H9 (cell line): ENCODE results near the gene SLC7A14. TPM values are rescaled to one million over a fixed set of nuclear protein-coding genes. Genes with fewer than 3 reads are reported as not detected.
A peak's percentile ranks its signal among the peaks of the same experiment; 100 is the strongest.

ENCODE experiments used
- DNase-seq: peaks from one replicate; pipeline ENCODE4 v3.0.0-alpha.2; 2017
- H2AFZ ChIP-seq: one replicate; pipeline ENCODE4 v1.6.1; 2013; ENCODE audit warnings: mild to moderate bottlenecking, low read length, control low read depth, moderate library complexity
- H2AK5ac ChIP-seq: 2 replicates; pipeline ENCODE4 v1.6.1; 2013; ENCODE audit warnings: low read length, control low read depth, mixed read lengths; ENCODE audit not compliant: insufficient read length
- H2BK120ac ChIP-seq: one replicate; pipeline ENCODE4 v1.6.1; 2013; ENCODE audit warnings: low read depth, mild to moderate bottlenecking, low read length, control low read depth, inconsistent platforms; ENCODE audit not compliant: poor library complexity, severe bottlenecking
- H2BK12ac ChIP-seq: 2 replicates; pipeline ENCODE4 v1.6.1; 2013; ENCODE audit warnings: low read length, control low read depth, mixed read lengths, low read depth; ENCODE audit not compliant: insufficient read length
- H2BK15ac ChIP-seq: 2 replicates; pipeline ENCODE4 v1.6.1; 2013; ENCODE audit warnings: low read depth, low read length, control low read depth
- H2BK20ac ChIP-seq: one replicate; pipeline ENCODE4 v1.6.1; 2013; ENCODE audit warnings: low read depth, mild to moderate bottlenecking, low read length, control low read depth, inconsistent platforms; ENCODE audit not compliant: poor library complexity, severe bottlenecking
- H2BK5ac ChIP-seq: 2 replicates; pipeline ENCODE4 v1.6.1; 2013; ENCODE audit warnings: low read length, control low read depth, mixed read lengths; ENCODE audit not compliant: insufficient read length
- H3K14ac ChIP-seq: 2 replicates; pipeline ENCODE4 v1.6.1; 2013; ENCODE audit warnings: low read length, control low read depth; ENCODE audit not compliant: insufficient read depth
- H3K18ac ChIP-seq: 2 replicates; pipeline ENCODE4 v1.6.1; 2013; ENCODE audit warnings: low read depth, mild to moderate bottlenecking, mixed read lengths, low read length, control low read depth; ENCODE audit not compliant: insufficient read length
- H3K23ac ChIP-seq: 2 replicates; pipeline ENCODE4 v1.6.1; 2013; ENCODE audit warnings: low read length, control low read depth, mixed read lengths, low read depth; ENCODE audit not compliant: insufficient read length
- H3K23me2 ChIP-seq: 2 replicates; pipeline ENCODE4 v1.6.1; 2013; ENCODE audit warnings: low read depth, mild to moderate bottlenecking, mixed read lengths, low read length, control low read depth; ENCODE audit not compliant: insufficient read length, poor library complexity, severe bottlenecking
- H3K27ac ChIP-seq: 2 replicates; pipeline ENCODE4 v1.5.1; 2013; ENCODE audit warnings: low read length, control low read depth, mixed read lengths, low read depth; ENCODE audit not compliant: insufficient read length
- H3K27me3 ChIP-seq: 2 replicates; pipeline ENCODE4 v1.6.1; 2013; ENCODE audit warnings: low read length, control low read depth, inconsistent platforms; ENCODE audit not compliant: insufficient read depth
- H3K4ac ChIP-seq: 2 replicates; pipeline ENCODE4 v1.6.1; 2013; ENCODE audit warnings: low read depth, mild to moderate bottlenecking, control low read depth, inconsistent platforms, low read length, moderate library complexity
- H3K4me1 ChIP-seq: 2 replicates; pipeline ENCODE4 v1.6.1; 2013; ENCODE audit warnings: low read length, control low read depth, inconsistent platforms; ENCODE audit not compliant: insufficient read depth
- H3K4me2 ChIP-seq: 2 replicates; pipeline ENCODE4 v1.6.1; 2013; ENCODE audit warnings: low read length, control low read depth, mixed read lengths; ENCODE audit not compliant: insufficient read length, insufficient read depth
- H3K56ac ChIP-seq: 2 replicates; pipeline ENCODE4 v1.6.1; 2013; ENCODE audit warnings: low read depth, mild to moderate bottlenecking, mixed read lengths, low read length, control low read depth; ENCODE audit not compliant: insufficient read length
- H3K79me1 ChIP-seq: 2 replicates; pipeline ENCODE4 v1.6.1; 2013; ENCODE audit warnings: low read depth, mild to moderate bottlenecking, moderate library complexity, low read length, control low read depth, inconsistent platforms; ENCODE audit not compliant: insufficient read depth, poor library complexity, severe bottlenecking
- H3K79me2 ChIP-seq: 2 replicates; pipeline ENCODE4 v1.6.1; 2013; ENCODE audit warnings: low read length, control low read depth, inconsistent platforms; ENCODE audit not compliant: insufficient read depth
- H3K9ac ChIP-seq: 2 replicates; pipeline ENCODE4 v1.6.1; 2013; ENCODE audit warnings: low read length, control low read depth, mixed read lengths; ENCODE audit not compliant: insufficient read length; ENCODE audit errors: extremely low read depth
- H3K9me3 ChIP-seq: one replicate; pipeline ENCODE4 v1.6.1; 2013; ENCODE audit warnings: low read depth, low read length, inconsistent platforms; ENCODE audit not compliant: control insufficient read depth
- H3T11ph ChIP-seq: one replicate; pipeline ENCODE4 v1.6.1; 2013; ENCODE audit warnings: mild to moderate bottlenecking, low read length, control low read depth, inconsistent platforms
- H4K20me1 ChIP-seq: one replicate; pipeline ENCODE4 v1.6.1; 2013; ENCODE audit not compliant: control insufficient read depth, insufficient read length, insufficient read depth
- H4K5ac ChIP-seq: 2 replicates; pipeline ENCODE4 v1.6.1; 2013; ENCODE audit warnings: low read depth, mild to moderate bottlenecking, mixed read lengths, low read length, control low read depth; ENCODE audit not compliant: insufficient read length
- H4K8ac ChIP-seq: replicated peaks from 2 replicates; pipeline ENCODE4 v1.6.1; 2013; ENCODE audit warnings: low read length, control low read depth, mixed read lengths, low read depth; ENCODE audit not compliant: insufficient read length
- H4K91ac ChIP-seq: 2 replicates; pipeline ENCODE4 v1.6.1; 2013; ENCODE audit warnings: low read depth, mild to moderate bottlenecking, moderate library complexity, mixed read lengths, low read length, control low read depth; ENCODE audit not compliant: insufficient read length
- H3K27ac Mint-ChIP-seq, 3 experiments: 2 replicates in 2 of 3; 3 replicates in 1 of 3; pipeline ENCODE4 v1.8.0; 2020 to 2021; ENCODE audit warnings: mixed read lengths in 3 of 3, mild to moderate bottlenecking in 1 of 3, moderate library complexity in 1 of 3
- H3K27me3 Mint-ChIP-seq: 2 replicates; pipeline ENCODE4 v1.8.0; 2021; ENCODE audit warnings: low read depth, mild to moderate bottlenecking, moderate library complexity, mixed read lengths
- H3K36me3 Mint-ChIP-seq, 3 experiments: 2 replicates in 2 of 3; 3 replicates in 1 of 3; pipeline ENCODE4 v1.8.0; 2020 to 2021; ENCODE audit warnings: low read depth in 3 of 3, mixed read lengths in 3 of 3; ENCODE audit not compliant: insufficient read depth in 1 of 3
- H3K4me1 Mint-ChIP-seq, 2 experiments: 2 replicates each; pipeline ENCODE4 v1.8.0; 2020; ENCODE audit warnings: mixed read lengths in 2 of 2
- H3K4me3 Mint-ChIP-seq, 2 experiments: 2 replicates in 1 of 2; 3 replicates in 1 of 2; pipeline ENCODE4 v1.8.0; 2020 to 2021; ENCODE audit warnings: mild to moderate bottlenecking in 2 of 2, mixed read lengths in 2 of 2, moderate library complexity in 1 of 2
- H3K9me3 Mint-ChIP-seq, 2 experiments: 2 replicates in 1 of 2; 3 replicates in 1 of 2; pipeline ENCODE4 v1.8.0; 2020; ENCODE audit warnings: mild to moderate bottlenecking in 2 of 2, mixed read lengths in 2 of 2, moderate library complexity in 1 of 2
- CTCF ChIP-seq: fragments of 200-600 bp; sonication (generic); conservative IDR thresholded peaks from 3 replicates; pipeline ENCODE4 v1.8.0; 2021; ENCODE audit warnings: antibody characterized with exemption, mild to moderate bottlenecking
- WGBS: extraction: QIAGEN DNeasy Blood & Tissue Kit; methylation state at CpG from one replicate; pipeline ENCODE4 v1.1.7; 2013; ENCODE audit warnings: missing lambda C conversion rate, low lambda C conversion rate, mixed read lengths; ENCODE audit not compliant: insufficient read length; ENCODE audit errors: extremely low coverage; 5-methylcytosine and 5-hydroxymethylcytosine counted together
- total RNA-seq: library from RNA; stranded (reverse); gene quantifications from 2 replicates; pipeline ENCODE4 v1.2.1, GENCODE V29; 2021

SLC7A14 gene
- total RNA-seq, 1 experiment from 2014 or later, result 0.42 TPM

- H2BK120ac ChIP-seq, result no peak overlapping the region
- no peak overlapping the region for H3K27ac ChIP-seq
- Mint-ChIP-seq H3K36me3 (peaks cover 0 to 2% (median 0%) of the 10 kb centered on the region in 3 experiments; a peak in 2 of 7 replicates), H3K9me3 (no peaks in the 10 kb centered on the region), H3K4me1 (peaks cover 14 to 20% of the 10 kb centered on the region in 2 experiments), H3K4me3 (no peak overlapping the region), H3K27me3 (no peaks in the 10 kb centered on the region), H3K27ac (peak overlapping the region in 1 of 3 experiments; percentile 31; a peak in 1 of 7 replicates)
- no peak overlapping the region for H2BK5ac ChIP-seq
- H2AFZ ChIP-seq, result no peak overlapping the region
- H4K91ac ChIP-seq, result no peak overlapping the region
- no peak overlapping the region for H3T11ph ChIP-seq
- no peak overlapping the region for H3K23ac ChIP-seq
- H2BK12ac ChIP-seq, result no peak overlapping the region
- no peak overlapping the region for H4K8ac ChIP-seq
- no peak overlapping the region for H3K4me2 ChIP-seq
- no peaks in the 10 kb centered on the region for H3K27me3 ChIP-seq
- H3K9me3 ChIP-seq, result no peaks in the 10 kb centered on the region
- H4K20me1 ChIP-seq, result no peaks in the 10 kb centered on the region
- H2BK20ac ChIP-seq, result no peak overlapping the region
- no peaks in the 10 kb centered on the region for H3K79me1 ChIP-seq
- no peak overlapping the region for H3K14ac ChIP-seq
- H3K79me2 ChIP-seq, result no peaks in the 10 kb centered on the region
- no peak for TF ChIP-seq CTCF
- WGBS, result no CpG with 5 or more reads among the region's 1 CpG
- H3K56ac ChIP-seq, result no peak overlapping the region
- H2AK5ac ChIP-seq, result no peak overlapping the region
- no peak overlapping the region for H3K9ac ChIP-seq
- no peaks in the 10 kb centered on the region for H3K4me1 ChIP-seq
- no peak overlapping the region for H2BK15ac ChIP-seq
- no peak for DNase-seq
- H3K4ac ChIP-seq, result no peak overlapping the region
- no peak overlapping the region for H3K18ac ChIP-seq
- H3K23me2 ChIP-seq, result no peaks in the 10 kb centered on the region
- no peak overlapping the region for H4K5ac ChIP-seq
Observed at GRCh38 chr3:170429050-170429449, 156.8 kb downstream of the SLC7A14 start.
